IMR-90 (cell line): ENCODE data around the gene TTC39B.

Experiments
- CTCF ChIP-seq: conservative IDR thresholded peaks from 2 replicates; pipeline ENCODE4 v1.5.1; 2012; ENCODE audit warnings: mild to moderate bottlenecking, low read depth, low read length, improper control_type of control experiment
- POLR2A ChIP-seq: IDR thresholded peaks from 2 replicates; pipeline ENCODE4 v1.6.1; 2012; ENCODE audit warnings: mild to moderate bottlenecking, low read depth, low read length

DNA sequence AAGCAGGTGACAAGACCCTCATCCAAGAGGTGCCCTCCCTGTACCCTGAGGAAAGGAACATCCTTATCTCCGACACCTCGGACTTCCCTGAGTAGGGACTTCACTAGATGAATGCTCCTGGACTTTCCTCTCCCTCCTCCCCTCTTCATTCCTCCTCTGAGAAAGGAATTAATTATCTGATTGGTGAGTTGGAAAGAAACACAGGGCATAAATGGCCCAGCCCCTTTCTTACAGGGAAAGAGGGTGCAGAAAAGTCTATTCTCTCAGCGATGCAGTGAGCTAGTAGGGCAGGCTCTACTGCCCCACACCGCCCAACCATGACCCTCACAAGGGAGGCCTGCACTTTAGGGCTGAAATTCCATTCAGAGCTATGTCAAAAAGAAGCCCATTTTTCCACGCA, 87.5 kb downstream of the TTC39B start:
- TF ChIP-seq POLR2A, result no peak
- no peak for TF ChIP-seq CTCF
